Muscle of back (tissue), 11 donors: ENCODE results near the gene FBXO47. TPM values are rescaled to one million over a fixed set of nuclear protein-coding genes. Genes with fewer than 3 reads are reported as not detected.
A peak's percentile ranks its signal among the peaks of the same experiment; 100 is the strongest.

ENCODE experiments used
- DNase-seq, 3 donors: peaks; one replicate each; pipeline versions ENCODE4 v3.0.0 to v3.0.0-alpha.2; 2013
- polyA plus RNA-seq, 10 donors: library from polyadenylated mRNA; unstranded; fragments of 120-200 nt; gene quantifications; one replicate each; pipeline ENCODE4 v1.2.1, GENCODE V29; 2013; ENCODE audit not compliant: insufficient read length in 10 of 10

The FBXO47 gene
- polyA plus RNA-seq, 10 donors: 0.12 TPM; not detected in 9

GRCh38 chr17:38905375-38905774, 61.8 kb downstream of the FBXO47 start:
- no peak for DNase-seq

GRCh38 chr17:38904892-38905291, 62.3 kb downstream of the FBXO47 start:
- DNase-seq: no peak

- no peak for DNase-seq
Measured at GRCh38 chr17:38903404-38903803, 63.8 kb downstream of the FBXO47 start.

GRCh38 chr17:38900978-38901656, 66.1 kb downstream of the FBXO47 start:
- DNase-seq: peak in 1 of 3 donors; percentile 96

- DNase-seq: no peak
Measured at GRCh38 chr17:38899421-38899820, 67.8 kb downstream of the FBXO47 start.

- peak in 2 of 3 donors; percentile 56 to 72 for DNase-seq
Measured at GRCh38 chr17:38898812-38899348, 68.3 kb downstream of the FBXO47 start.

- DNase-seq: no peak
Measured at GRCh38 chr17:38898291-38898679, 68.9 kb downstream of the FBXO47 start.

GRCh38 chr17:38897671-38898290, 69.4 kb downstream of the FBXO47 start:
- DNase-seq: no peak

- peak; percentile 49 to 87 (median 79) for DNase-seq
Measured at GRCh38 chr17:38897176-38897575, 70.0 kb downstream of the FBXO47 start.

GRCh38 chr17:38896346-38896954, 70.8 kb downstream of the FBXO47 start:
- peak in 1 of 3 donors; percentile 50 for DNase-seq

- no peak for DNase-seq
Measured at GRCh38 chr17:38894276-38894675, 72.9 kb downstream of the FBXO47 start.

- DNase-seq: no peak
Measured at GRCh38 chr17:38893607-38894006, 73.6 kb downstream of the FBXO47 start.

GRCh38 chr17:38893113-38893512, 74.1 kb downstream of the FBXO47 start:
- DNase-seq: no peak

GRCh38 chr17:38892620-38893019, 74.6 kb downstream of the FBXO47 start:
- DNase-seq: no peak

- no peak for DNase-seq
Measured at GRCh38 chr17:38892083-38892482, 75.1 kb downstream of the FBXO47 start.

GRCh38 chr17:38891441-38891840, 75.8 kb downstream of the FBXO47 start:
- DNase-seq: no peak

- DNase-seq: no peak
Measured at GRCh38 chr17:38890410-38890746, 76.8 kb downstream of the FBXO47 start.

GRCh38 chr17:38889745-38890409, 77.3 kb downstream of the FBXO47 start:
- no peak for DNase-seq

GRCh38 chr17:38888842-38889241, 78.4 kb downstream of the FBXO47 start:
- no peak for DNase-seq

GRCh38 chr17:38886643-38887010, 80.6 kb downstream of the FBXO47 start:
- DNase-seq: no peak
